GM18520 (cell line): ENCODE results near the gene CLDN3.
A peak's percentile ranks its signal among the peaks of the same experiment; 100 is the strongest.

ENCODE experiments used
- ATAC-seq: cut with Tn5 transposase; IDR thresholded peaks from one replicate; pipeline ENCODE4 v1.9.1; 2021; ENCODE audit not compliant: unreplicated experiment

CLDN3 gene

DNA sequence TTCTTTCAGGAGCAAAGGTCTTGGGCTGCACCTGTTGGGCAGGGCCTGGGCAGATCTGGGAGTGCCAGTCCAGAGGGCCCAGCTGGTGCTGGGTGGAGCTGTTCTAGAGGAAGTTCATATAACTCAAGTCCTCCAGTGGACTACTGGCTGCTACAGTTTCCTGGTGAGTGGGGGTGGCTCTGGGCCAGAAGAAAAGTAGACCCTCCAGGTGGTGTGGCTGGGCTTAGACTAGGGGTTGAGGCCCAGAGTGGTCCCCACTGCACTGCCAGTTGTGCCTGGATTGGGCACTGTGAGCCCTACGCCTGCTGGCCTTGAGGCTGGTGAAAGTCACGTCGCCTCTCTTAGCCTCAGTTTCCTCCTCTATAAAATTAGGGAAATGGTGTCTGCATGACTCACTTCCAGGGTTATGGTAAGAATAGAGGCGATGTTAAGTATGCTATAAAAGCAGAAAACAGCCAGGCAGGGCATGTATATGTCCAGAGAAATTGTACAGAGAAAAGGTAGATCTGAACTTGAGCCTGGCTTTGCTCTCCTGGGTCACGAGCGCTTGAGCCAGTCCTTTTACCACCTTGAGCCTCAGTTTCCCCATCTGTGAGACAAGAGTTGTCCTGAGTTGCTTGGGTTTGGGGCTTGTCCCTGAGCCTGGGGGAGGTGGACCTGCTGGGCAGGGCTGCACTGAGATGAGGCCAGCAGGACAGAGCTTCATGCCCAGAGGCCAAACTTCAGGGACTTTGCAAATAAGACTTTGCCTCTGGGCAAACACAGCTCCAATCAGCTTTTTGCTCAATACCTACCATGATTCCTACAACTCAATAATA, 3.8 kb upstream of the CLDN3 start:
- ATAC-seq: no peak

GRCh38 chr7:73770860-73771670, 995 bp upstream of the CLDN3 start:
- ATAC-seq: no peak

- no peak for ATAC-seq
Observed at GRCh38 chr7:73769481-73770001, 529 bp downstream of the CLDN3 start.

DNA sequence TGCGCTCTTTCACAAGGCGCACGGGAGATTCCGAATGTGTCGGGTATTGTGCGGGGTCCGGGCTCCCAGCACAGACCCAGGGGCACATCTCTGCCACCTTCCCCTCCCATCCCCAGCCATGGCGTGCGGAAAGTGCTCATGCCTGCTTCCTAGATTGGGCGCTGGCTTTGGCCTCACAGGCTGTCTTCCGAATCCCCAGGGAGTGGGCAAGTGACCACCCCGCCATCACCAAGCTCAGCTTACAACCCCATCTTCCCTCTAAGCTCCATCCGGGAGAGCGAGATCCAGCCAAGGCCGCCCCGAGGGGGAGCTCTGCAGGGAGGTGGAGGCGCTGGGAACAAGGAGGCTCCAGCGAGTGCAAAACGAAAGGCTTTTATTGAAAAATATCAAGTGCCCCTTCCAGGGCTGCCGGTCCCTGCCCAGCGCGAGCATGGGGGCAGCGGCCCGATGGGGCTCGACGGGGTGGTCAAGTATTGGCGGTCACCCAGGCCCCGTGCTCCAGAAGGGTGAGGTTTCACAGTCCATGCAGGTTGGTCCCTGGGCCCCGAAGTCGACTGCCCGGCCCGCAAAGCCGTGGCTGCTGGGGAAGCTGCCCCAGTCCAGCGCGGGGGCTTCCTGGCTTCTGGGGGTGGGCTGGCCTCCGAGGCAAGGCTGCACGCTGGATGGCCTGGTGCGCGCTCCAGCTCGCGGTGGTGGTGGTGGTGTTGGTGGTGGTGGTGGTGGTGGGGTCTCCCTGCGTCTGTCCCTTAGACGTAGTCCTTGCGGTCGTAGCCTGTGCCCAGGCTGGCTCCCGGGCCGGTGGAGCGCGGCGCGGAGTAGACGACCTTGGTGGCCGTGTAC, 1.2 kb downstream of the CLDN3 start:
- no peak for ATAC-seq

DNA sequence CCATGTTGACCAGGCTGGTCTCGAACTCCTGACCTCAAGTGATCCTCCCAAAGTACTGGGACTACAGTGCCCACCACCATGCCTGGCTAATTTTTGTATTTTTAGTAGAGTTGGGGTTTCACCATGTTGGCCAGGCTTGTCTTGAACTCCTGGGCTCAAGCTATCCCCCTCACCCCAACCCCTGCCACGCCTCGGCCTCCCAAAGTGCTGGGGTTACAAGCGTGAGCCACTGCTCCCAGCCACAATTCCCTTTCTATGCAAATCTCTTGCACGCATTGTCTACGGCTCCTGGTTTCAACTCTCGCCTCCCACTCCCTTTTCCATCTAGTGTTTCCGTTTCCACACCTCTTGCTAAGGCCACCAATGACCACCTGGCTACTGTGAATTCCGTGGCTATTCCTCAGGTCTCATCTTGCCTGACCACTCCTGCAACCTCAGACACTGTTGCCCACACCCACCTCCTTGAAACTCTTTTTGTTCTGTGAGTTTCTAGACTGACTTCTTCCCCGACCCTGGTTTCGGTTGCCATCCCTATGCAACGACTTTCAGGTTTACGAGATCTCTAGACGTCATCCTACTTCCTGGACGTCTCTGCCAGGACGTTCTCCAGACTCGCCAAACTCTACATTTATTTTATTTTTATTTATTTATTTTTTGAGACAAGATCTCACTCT, 3.4 kb downstream of the CLDN3 start:
- no peak for ATAC-seq

- ATAC-seq: no peak
Observed at GRCh38 chr7:73762659-73762999, 7.4 kb downstream of the CLDN3 start.

DNA sequence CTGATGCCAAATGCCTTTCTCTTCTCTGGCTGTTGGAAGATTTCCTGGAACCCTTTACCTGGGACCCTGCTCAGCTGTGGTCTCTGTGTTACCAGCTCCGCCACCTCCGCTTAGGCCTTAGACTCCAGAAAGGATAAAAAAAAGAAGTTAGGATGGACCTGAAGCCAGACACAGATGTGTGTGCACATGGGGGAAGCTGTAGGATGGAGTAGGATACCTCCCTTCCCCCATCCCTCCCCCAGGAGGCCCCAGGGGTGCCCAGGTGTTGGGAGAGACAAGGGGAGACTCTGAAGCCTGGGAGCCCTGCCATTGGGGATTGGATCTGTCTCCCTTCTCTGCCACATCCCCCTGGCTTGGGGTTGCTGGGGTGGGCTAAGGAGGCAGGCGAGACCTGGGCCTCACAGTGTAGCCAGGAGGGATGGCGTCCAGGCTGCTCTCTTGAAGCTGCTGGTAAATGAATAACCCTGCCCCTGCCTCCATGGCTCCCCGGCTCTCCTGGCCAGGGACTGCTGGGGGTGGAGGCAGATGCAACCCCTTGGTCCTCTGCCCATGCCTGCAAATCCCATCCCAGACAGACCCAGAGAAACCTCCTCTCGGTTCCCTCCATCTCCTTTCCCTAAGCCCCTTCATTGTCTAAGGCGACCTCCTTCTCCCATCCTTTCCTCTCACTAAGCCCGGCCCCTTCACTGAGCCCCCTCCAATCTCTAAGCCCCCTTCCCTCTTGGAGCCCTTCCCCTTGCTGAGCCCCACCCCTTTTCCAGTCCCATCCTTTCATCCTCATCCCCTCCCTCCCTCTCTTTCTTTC, 8.0 kb downstream of the CLDN3 start:
- ATAC-seq: no peak

- ATAC-seq: no peak
Observed at GRCh38 chr7:73758581-73759138, 11.4 kb downstream of the CLDN3 start.

DNA sequence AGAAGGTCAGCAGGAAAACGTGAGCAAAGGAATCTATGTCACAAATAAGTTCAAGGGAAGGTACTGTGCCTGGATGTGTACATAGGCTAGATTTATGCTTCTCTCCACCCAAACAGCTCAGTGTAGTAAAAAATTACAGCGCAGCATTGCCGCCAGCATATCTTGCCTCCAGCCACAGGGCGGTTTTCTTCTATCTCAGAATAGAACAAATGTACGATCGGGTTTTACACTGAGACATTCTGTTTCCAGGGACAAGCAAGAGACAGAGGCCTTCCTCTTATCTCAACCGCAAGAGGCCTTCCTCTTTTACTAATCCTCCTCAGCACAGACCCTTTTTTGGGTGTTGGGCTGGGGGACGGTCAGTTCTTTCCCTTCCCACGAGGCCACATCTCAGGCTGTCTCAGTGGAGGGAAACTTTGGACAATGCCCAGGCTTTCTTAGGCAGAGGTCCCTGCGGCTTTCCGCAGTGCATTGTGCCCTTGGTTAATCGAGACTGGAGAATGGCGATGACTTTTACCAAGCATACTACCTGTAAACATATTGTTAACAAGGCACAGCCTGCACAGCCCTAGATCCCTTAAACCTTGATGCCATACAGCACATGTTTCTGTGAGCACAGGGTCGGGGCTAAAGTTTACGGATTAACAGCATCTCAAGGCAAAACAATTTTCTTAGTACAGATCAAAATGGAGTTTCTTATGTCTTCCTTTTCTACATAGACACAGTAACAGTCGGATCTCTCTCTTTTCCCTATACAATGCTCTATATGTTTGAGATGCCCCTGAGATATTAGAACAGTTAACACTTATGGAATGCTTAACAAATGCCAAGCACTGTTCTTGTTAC, 19.9 kb downstream of the CLDN3 start:
- no peak for ATAC-seq

DNA sequence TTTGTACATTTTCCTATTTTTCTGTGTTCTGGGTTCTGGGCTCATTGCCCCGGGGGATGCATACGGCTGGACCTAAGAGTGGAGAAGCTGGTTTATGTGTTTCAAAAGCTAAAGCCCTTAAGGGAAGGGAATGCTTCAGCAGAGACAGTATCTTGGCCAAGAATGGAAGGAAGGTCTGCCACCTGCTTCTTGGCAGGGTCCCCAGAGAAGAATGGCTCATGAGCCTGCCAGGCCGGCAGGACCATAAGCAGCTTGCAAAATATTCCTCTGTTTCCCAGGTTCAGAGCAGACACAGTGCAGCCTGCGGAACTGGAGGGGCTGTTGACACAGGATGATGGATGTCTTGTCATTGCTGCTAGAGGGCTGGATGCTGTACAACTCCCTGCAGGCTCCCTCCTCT, 23.7 kb downstream of the CLDN3 start:
- no peak for ATAC-seq

DNA sequence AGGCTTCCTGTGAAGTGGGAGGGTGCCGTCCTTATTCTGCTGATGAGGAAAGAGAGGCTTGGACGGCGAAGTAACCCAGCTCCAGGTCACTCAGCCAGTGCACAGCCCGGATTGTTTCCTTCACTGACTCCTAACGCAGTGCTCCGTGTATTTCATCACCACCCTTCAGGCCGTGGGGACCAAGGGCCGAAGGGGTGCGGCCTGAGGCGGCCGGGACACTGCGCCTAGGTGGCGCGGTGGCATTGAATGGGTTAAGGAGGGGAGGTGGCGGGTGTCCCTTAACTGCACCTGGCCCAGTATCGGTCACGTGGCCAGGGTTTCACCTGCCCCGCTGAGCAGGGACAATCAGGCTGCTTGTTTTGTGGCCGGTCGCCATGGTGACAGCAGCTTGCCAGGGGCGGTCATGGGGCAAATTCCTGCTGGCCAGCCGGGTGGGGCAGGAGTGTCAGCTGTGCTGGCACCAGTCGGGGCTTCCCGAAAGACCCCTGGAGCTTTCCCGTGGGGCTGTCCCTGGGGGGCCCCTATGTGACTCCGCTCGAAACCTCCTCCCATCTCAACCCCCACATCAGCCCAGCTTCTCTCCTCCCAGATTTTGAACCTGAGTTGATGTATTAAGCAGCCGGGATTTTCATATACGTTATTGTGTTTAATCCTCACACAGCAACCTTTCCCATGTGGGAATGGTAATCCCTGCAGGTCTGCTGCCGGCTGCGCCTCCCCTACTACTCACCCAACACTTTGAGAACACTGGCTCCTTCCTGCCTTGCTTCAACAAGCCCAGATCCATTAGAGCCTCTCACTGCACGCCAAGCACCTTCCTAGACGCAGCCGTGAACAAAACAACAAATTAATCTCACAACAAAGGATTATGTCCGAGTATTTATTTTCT, 27.1 kb downstream of the CLDN3 start:
- no peak for ATAC-seq

DNA sequence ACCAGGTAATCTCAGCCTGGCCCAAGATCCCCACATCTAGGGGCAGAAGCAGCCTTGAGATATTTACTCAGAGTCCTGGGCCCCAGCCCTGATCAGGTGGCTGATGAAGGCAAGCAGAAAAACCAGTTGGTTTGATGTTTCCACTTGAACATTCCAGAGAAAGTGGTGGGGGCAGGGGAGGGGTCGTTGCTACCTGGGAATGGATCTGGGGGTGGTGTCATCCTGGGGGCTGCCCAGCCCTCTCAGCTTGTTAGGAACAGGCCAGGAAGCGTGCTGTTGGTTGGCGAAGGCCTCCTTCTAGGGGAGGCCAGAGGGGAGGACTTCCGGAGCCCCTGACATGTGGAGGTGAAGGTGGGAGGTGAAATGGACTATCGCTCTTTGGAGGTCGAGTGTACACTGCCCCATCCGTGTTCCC, 27.7 kb downstream of the CLDN3 start:
- ATAC-seq: no peak

GRCh38 chr7:73741600-73741999, 28.5 kb downstream of the CLDN3 start:
- no peak for ATAC-seq

DNA sequence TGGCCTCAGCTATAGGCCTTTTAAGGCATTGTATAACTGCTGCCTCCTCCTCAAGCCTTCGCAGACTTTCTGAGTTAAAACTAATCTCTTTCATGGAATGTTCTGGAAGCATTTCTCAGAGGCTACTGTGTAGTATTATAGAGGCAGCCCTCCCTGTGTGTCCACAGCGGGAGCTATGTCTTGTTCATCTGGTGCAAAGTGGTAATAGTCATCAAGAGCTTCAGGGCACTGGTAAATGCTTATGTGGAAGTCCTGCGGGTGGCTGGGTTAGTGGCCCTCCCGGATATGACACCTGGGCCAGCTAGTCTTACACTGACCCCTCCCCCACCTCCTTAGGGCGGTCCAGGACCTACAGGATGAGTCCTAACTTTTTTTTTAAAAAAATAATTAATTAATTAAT, 29.3 kb downstream of the CLDN3 start:
- no peak for ATAC-seq

- no peak for ATAC-seq
Observed at GRCh38 chr7:73740212-73740611, 29.9 kb downstream of the CLDN3 start.

DNA sequence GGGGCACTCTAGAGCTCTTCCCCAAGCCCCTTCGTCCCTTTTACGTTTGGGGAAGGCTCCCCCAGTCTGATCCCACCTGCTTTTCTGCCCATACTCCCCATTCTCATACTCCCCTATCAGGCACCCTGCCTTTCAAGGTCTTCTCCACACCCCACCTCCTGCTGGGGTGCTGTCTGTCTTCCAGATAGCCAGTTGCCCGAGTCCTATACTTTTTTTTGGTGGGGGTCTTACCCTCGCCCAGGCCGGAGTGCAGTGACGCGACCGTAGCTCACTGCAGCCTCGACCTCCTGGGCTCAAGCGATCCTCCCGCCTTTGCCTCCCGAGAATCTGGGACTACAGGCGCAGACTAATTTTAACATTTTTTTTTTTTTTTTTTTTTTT, 30.7 kb downstream of the CLDN3 start:
- no peak for ATAC-seq

- ATAC-seq: peak; percentile 84
Observed at GRCh38 chr7:73738612-73739386, 31.3 kb downstream of the CLDN3 start, which contains the start of gene ABHD11. TSS of gene ABHD11 (minus strand) at chr7:73738802. CDS start at chr7:73738770, 32 bp downstream.
